ENCODE results near the gene ANKUB1.

GRCh38 chr3:149832086-149832485 lies 39.7 kb upstream of the ANKUB1 start:
- TF ChIP-seq CTCF (IDR thresholded peaks at IDR 0.05) (no peak), POLR2AphosphoS5 (IDR thresholded peaks at IDR 0.05) (no peak), POLR2A (IDR thresholded peaks at IDR 0.05; ENCODE audit: low read depth) (no peak)
